HG02610 (cell line): ENCODE results near the gene NLRP9.
A peak's percentile ranks its signal among the peaks of the same experiment; 100 is the strongest.

Source experiments
- ATAC-seq: cut with Tn5 transposase; IDR thresholded peaks from one replicate; pipeline ENCODE4 v1.9.1; 2021; ENCODE audit warnings: mild to moderate bottlenecking, moderate library complexity; ENCODE audit not compliant: unreplicated experiment

Gene NLRP9

GRCh38 chr19:55689411-55690108 lies 48.6 kb downstream of the NLRP9 start:
- ATAC-seq, result no peak

GRCh38 chr19:55688422-55689218 lies 49.6 kb downstream of the NLRP9 start:
- no peak for ATAC-seq

- no peak for ATAC-seq
Observed at GRCh38 chr19:55687281-55688201, 50.7 kb downstream of the NLRP9 start.

GRCh38 chr19:55686311-55687050 lies 51.7 kb downstream of the NLRP9 start:
- ATAC-seq, result no peak

- ATAC-seq, result no peak
Observed at GRCh38 chr19:55685776-55686175, 52.4 kb downstream of the NLRP9 start.

GRCh38 chr19:55684946-55685681 lies 53.1 kb downstream of the NLRP9 start:
- no peak for ATAC-seq

GRCh38 chr19:55683449-55684261 lies 54.5 kb downstream of the NLRP9 start:
- no peak for ATAC-seq

- ATAC-seq, result no peak
Observed at GRCh38 chr19:55681131-55682092, 56.8 kb downstream of the NLRP9 start.

- ATAC-seq, result no peak
Observed at GRCh38 chr19:55680339-55681130, 57.7 kb downstream of the NLRP9 start.

- no peak for ATAC-seq
Observed at GRCh38 chr19:55679343-55680257, 58.6 kb downstream of the NLRP9 start.

GRCh38 chr19:55678121-55678671 lies 60.0 kb downstream of the NLRP9 start:
- peak; percentile 61 for ATAC-seq

GRCh38 chr19:55677572-55678028 lies 60.6 kb downstream of the NLRP9 start:
- ATAC-seq, result no peak

GRCh38 chr19:55676889-55677505 lies 61.2 kb downstream of the NLRP9 start:
- no peak for ATAC-seq

GRCh38 chr19:55676383-55676782 lies 61.8 kb downstream of the NLRP9 start:
- ATAC-seq, result no peak

GRCh38 chr19:55675661-55676354 lies 62.4 kb downstream of the NLRP9 start:
- ATAC-seq, result no peak
